ENCODE measurements around the gene ATP8B1. TPM values are rescaled to one million over a fixed set of nuclear protein-coding genes. Genes with fewer than 3 reads are reported as not detected.

The ATP8B1 gene
- total RNA-seq, 1 donor from 2014 or later: 0.15 TPM

GRCh38 chr18:57708288-57708687, 94.8 kb downstream of the ATP8B1 start:
- Histone ChIP-seq H4K20me1 (ENCODE audit: low read depth) (no peaks in the 10 kb centered on the region), H3K36me3 (no peaks in the 10 kb centered on the region), H3K9me3 (ENCODE audit: low read depth) (no peaks in the 10 kb centered on the region), H3K27ac (no peak overlapping the region), H3K9ac (no peak overlapping the region), H3K27me3 (no peaks in the 10 kb centered on the region), H3K79me2 (ENCODE audit: low read depth) (no peaks in the 10 kb centered on the region), H2AFZ (replicated peaks) (no peak overlapping the region), H3K4me3 (no peak overlapping the region), H3K4me1 (no peaks in the 10 kb centered on the region), H3K4me2 (no peak overlapping the region), H3F3A (ENCODE audit: low read depth) (no peaks in the 10 kb centered on the region)
- H3K36me3 Mint-ChIP-seq: no peaks in the 10 kb centered on the region
- DNase-seq (ENCODE audit: low spot score): no peak
- TF ChIP-seq EZH2 (IDR thresholded peaks at IDR 0.05): no peak
- TF ChIP-seq CTCF (IDR thresholded peaks at IDR 0.05): no peak
- no peak for TF ChIP-seq EZH2phosphoT487 (IDR thresholded peaks at IDR 0.05)
- no peaks in the 10 kb centered on the region for H3K9me3 Mint-ChIP-seq
- H3K4me1 Mint-ChIP-seq: no peaks in the 10 kb centered on the region
- no peak overlapping the region for H3K4me3 Mint-ChIP-seq
- no peak overlapping the region for H3K27ac Mint-ChIP-seq
- peaks cover 4% of the 10 kb centered on the region for H3K27me3 Mint-ChIP-seq (ENCODE audit: insufficient read depth, low read depth)

GRCh38 chr18:57705832-57706595, 97.1 kb downstream of the ATP8B1 start:
- no peak overlapping the region for H3K27ac Mint-ChIP-seq
- no peaks in the 10 kb centered on the region for H3K79me2 ChIP-seq (ENCODE audit: low read depth)
- H3K27me3 Mint-ChIP-seq (ENCODE audit: insufficient read depth, low read depth): peaks cover 4% of the 10 kb centered on the region
- no peak for DNase-seq (ENCODE audit: low spot score)
- no peak overlapping the region for H2AFZ ChIP-seq (replicated peaks)
- TF ChIP-seq EZH2 (IDR thresholded peaks at IDR 0.05): no peak
- TF ChIP-seq EZH2phosphoT487 (IDR thresholded peaks at IDR 0.05): no peak
- TF ChIP-seq CTCF (IDR thresholded peaks at IDR 0.05): no peak
- H3K9me3 Mint-ChIP-seq: peaks cover 2% of the 10 kb centered on the region
- no peak overlapping the region for H3K9ac ChIP-seq
- H3K4me1 ChIP-seq: no peaks in the 10 kb centered on the region
- H4K20me1 ChIP-seq (ENCODE audit: low read depth): no peaks in the 10 kb centered on the region
- H3K36me3 Mint-ChIP-seq: no peaks in the 10 kb centered on the region
- no peaks in the 10 kb centered on the region for H3K36me3 ChIP-seq
- H3F3A ChIP-seq (ENCODE audit: low read depth): no peaks in the 10 kb centered on the region
- no peak overlapping the region for H3K27ac ChIP-seq
- H3K4me2 ChIP-seq: no peak overlapping the region
- H3K9me3 ChIP-seq (ENCODE audit: low read depth): no peaks in the 10 kb centered on the region
- H3K4me3 ChIP-seq: no peak overlapping the region
- H3K4me3 Mint-ChIP-seq: no peak overlapping the region
- H3K27me3 ChIP-seq: no peaks in the 10 kb centered on the region
- no peaks in the 10 kb centered on the region for H3K4me1 Mint-ChIP-seq

- H3K27me3 Mint-ChIP-seq (ENCODE audit: insufficient read depth, low read depth): peaks cover 4% of the 10 kb centered on the region
- H3K9me3 ChIP-seq (ENCODE audit: low read depth): no peaks in the 10 kb centered on the region
- H3K4me1 ChIP-seq: no peaks in the 10 kb centered on the region
- H3K4me3 ChIP-seq: no peak overlapping the region
- no peaks in the 10 kb centered on the region for H3K79me2 ChIP-seq (ENCODE audit: low read depth)
- no peak for TF ChIP-seq CTCF (IDR thresholded peaks at IDR 0.05)
- no peak for TF ChIP-seq EZH2 (IDR thresholded peaks at IDR 0.05)
- no peak for TF ChIP-seq EZH2phosphoT487 (IDR thresholded peaks at IDR 0.05)
- no peaks in the 10 kb centered on the region for H3K36me3 Mint-ChIP-seq
- H3K9ac ChIP-seq: no peak overlapping the region
- no peaks in the 10 kb centered on the region for H3K27me3 ChIP-seq
- H3K4me2 ChIP-seq: no peak overlapping the region
- H3K27ac Mint-ChIP-seq: no peak overlapping the region
- peaks cover 2% of the 10 kb centered on the region for H3K9me3 Mint-ChIP-seq
- no peaks in the 10 kb centered on the region for H3K36me3 ChIP-seq
- no peaks in the 10 kb centered on the region for H3F3A ChIP-seq (ENCODE audit: low read depth)
- H4K20me1 ChIP-seq (ENCODE audit: low read depth): no peaks in the 10 kb centered on the region
- DNase-seq (ENCODE audit: low spot score): no peak
- no peaks in the 10 kb centered on the region for H3K4me1 Mint-ChIP-seq
- no peak overlapping the region for H3K27ac ChIP-seq
- no peak overlapping the region for H3K4me3 Mint-ChIP-seq
- H2AFZ ChIP-seq (replicated peaks): no peak overlapping the region
These were observed 98.1 kb downstream of the ATP8B1 start for GRCh38 chr18:57705011-57705410.
